Uterus (tissue), 4 donors: Measurements from ENCODE around the gene ZNF775. TPM values are rescaled to one million over a fixed set of nuclear protein-coding genes. Genes with fewer than 3 reads are reported as not detected.
"Not testable (repeated sequence)": the region's sequence is repeated elsewhere in the genome, so short reads cannot be mapped to it uniquely, and the experiment has no call there.

Source experiments
- DNase-seq, 2 donors: peaks; one replicate each; pipeline ENCODE4 v3.0.0-alpha.2; 2019 to 2020
- H3K27ac ChIP-seq, 2 donors: fragments of 200-600 bp; sonication (generic); 1 replicate in 1 of 2; 2 replicates in 1 of 2; pipeline ENCODE4 v1.5.1; 2016 to 2018
- H3K27me3 ChIP-seq, 2 donors: fragments of 200-600 bp; sonication (generic); one replicate each; pipeline ENCODE4 v1.5.1; 2018 to 2019; ENCODE audit warnings: control low read depth in 1 of 2
- H3K36me3 ChIP-seq, 2 donors: fragments of 200-600 bp; sonication (generic); one replicate each; pipeline ENCODE4 v1.5.1; 2019; ENCODE audit warnings: control low read depth in 1 of 2
- H3K4me1 ChIP-seq, 2 donors: fragments of 200-600 bp; sonication (generic); one replicate each; pipeline ENCODE4 v1.5.1; 2018 to 2019; ENCODE audit warnings: control low read depth in 1 of 2
- H3K4me3 ChIP-seq, 2 donors: fragments of 200-600 bp; sonication (generic); 1 replicate in 1 of 2; 2 replicates in 1 of 2; pipeline ENCODE4 v1.5.1; 2018 to 2019; ENCODE audit warnings: mild to moderate bottlenecking in 1 of 2
- H3K9me3 ChIP-seq, 2 donors: fragments of 200-600 bp; sonication (generic); one replicate each; pipeline ENCODE4 v1.5.1; 2019; ENCODE audit warnings: control low read depth in 1 of 2
- POLR2A ChIP-seq, 2 donors: fragments of 450-650 bp; IDR thresholded peaks; one replicate each; pipeline ENCODE4 v1.6.1; 2016; ENCODE audit warnings: antibody characterized with exemption in 2 of 2, mild to moderate bottlenecking in 1 of 2, moderate library complexity in 1 of 2
- intact Hi-C: fragments of 100-400 bp; cut with DNase I; formaldehyde crosslinking; loops from one replicate; pipeline ENCODE4 v1.15.1; 2023; ENCODE audit warnings: low total_unique reads
- total RNA-seq, 4 donors: library from RNA; depleted of rRNA in 3 of 4; stranded (reverse); fragments of >200 nt in 3 of 4; gene quantifications; one replicate each; pipeline versions ENCODE4 v1.1.0 to v1.2.4, GENCODE V29; 2014 to 2023
- TF ChIP-seq, protein P1 (sequence below), 4 experiments: fragments of 200-600 bp in 2 of 4; fragments of 450-650 bp in 2 of 4; sonication (generic) in 2 of 4; IDR thresholded peaks; one replicate each; pipeline ENCODE4 v1.5.1; 2016 to 2019; ENCODE audit warnings: antibody characterized with exemption in 4 of 4, mild to moderate bottlenecking in 2 of 4, moderate library complexity in 1 of 4
- donor health status: DM: yes; HTN: yes; CAD: no.

The ZNF775 gene
- total RNA-seq, 4 donors from 2014 or later, result 2.0 to 8.4 (median 6.7) TPM; not detected in 1

DNA sequence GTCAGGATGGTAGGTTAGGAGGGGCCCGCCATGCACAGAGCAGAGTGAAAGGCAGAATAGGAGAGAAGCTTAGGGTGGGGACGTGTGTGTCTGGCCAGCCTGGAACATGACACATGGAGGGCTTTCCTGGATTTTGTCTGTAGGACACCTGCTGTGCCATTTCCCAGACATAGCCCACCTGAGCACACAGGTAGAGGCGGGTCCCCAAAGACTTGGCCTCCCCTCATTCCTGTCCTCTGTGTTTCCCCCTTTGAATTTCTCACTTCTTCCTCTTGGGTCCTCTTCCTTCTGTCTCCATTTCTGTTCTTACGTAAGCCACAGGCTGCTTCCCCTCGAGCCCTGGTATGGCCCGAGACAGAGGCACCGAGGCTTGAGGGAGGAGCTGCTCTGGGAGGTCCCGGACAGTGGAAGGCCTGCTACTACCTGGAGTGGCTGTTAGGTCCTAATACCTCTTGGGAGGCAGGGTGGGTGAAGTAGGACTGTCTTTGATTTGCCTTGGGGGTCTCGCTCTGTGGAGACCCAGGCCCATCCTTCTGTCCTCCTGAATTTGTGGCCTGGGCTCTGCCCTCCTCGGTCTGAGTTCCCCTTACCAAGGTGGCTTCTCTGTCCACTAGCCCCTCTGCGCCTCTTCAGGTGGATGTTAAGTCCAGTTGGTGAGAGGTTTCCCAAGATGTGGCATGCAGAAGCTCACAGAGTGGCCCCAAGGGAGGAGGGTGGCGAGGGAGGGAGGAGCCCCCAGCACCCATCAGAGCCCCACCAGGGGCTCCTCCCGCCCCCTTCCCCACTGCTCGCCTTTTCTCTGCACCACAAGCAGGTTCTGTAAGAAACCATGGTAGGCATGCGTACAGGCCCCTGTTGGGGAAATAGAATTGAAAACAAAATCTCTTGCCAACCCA lies 5.5 kb downstream of the ZNF775 start:
- H3K4me1 ChIP-seq, result no peaks in the 10 kb centered on the region
- no peaks in the 10 kb centered on the region for H3K36me3 ChIP-seq
- no peaks in the 10 kb centered on the region for H3K27me3 ChIP-seq
- no peak overlapping the region for H3K27ac ChIP-seq
- no peak overlapping the region for H3K4me3 ChIP-seq
- no peak for TF ChIP-seq POLR2A (IDR thresholded peaks at IDR 0.05)
- TF ChIP-seq, protein P1, sequence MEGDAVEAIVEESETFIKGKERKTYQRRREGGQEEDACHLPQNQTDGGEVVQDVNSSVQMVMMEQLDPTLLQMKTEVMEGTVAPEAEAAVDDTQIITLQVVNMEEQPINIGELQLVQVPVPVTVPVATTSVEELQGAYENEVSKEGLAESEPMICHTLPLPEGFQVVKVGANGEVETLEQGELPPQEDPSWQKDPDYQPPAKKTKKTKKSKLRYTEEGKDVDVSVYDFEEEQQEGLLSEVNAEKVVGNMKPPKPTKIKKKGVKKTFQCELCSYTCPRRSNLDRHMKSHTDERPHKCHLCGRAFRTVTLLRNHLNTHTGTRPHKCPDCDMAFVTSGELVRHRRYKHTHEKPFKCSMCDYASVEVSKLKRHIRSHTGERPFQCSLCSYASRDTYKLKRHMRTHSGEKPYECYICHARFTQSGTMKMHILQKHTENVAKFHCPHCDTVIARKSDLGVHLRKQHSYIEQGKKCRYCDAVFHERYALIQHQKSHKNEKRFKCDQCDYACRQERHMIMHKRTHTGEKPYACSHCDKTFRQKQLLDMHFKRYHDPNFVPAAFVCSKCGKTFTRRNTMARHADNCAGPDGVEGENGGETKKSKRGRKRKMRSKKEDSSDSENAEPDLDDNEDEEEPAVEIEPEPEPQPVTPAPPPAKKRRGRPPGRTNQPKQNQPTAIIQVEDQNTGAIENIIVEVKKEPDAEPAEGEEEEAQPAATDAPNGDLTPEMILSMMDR (IDR thresholded peaks at IDR 0.05), result no peak
- no peaks in the 10 kb centered on the region for H3K9me3 ChIP-seq
- intact Hi-C loops, result no loop called here
- DNase-seq, result no peak

DNA sequence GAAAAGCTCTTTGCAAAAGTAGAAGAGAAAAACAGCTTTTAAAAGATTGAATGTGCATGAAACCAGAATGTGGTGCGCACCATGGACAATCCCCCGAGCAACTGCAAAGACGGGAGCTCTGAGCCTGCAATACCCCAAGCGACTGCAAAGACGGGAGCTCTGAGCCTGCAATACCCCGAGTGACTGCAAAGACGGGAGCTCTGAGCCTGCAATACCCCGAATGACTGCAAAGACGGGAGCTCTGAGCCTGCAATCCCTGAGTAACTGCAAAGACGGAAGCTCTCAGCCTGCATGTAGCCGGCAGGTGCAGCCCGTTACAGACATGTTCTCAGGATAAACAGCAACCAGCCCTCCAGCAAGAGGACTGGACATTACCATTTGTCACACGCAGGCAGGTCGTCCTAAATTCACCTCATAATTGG lies 6.2 kb downstream of the ZNF775 start:
- H3K4me1 ChIP-seq, result no peaks in the 10 kb centered on the region
- H3K4me3 ChIP-seq, result no peak overlapping the region
- no peak for TF ChIP-seq POLR2A (IDR thresholded peaks at IDR 0.05)
- TF ChIP-seq, protein P1 (IDR thresholded peaks at IDR 0.05), result no peak
- intact Hi-C loops, result no loop called here
- H3K36me3 ChIP-seq, result no peaks in the 10 kb centered on the region
- H3K9me3 ChIP-seq, result no peaks in the 10 kb centered on the region
- H3K27ac ChIP-seq, result no peak overlapping the region
- H3K27me3 ChIP-seq, result no peaks in the 10 kb centered on the region
- no peak for DNase-seq

DNA sequence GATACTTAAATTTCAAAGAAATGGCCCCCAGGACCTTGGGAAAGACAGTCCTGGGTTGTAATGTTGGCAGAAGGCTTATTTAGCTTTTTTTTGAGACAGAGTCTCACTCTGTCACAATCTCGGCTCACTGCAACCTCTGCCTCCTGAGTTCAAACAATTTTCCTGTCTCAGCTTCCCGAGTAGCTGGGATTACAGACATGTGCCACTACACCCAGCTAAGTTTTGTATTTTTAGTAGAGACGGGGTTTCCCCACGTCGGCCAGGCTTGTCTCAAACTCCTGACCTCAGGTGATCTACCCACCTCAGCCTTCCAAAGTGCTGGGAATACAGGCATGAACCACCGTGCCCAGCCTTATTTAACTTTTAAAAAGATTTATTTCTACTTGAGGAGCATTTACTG lies 6.8 kb downstream of the ZNF775 start:
- H3K4me1 ChIP-seq, H3K9me3 ChIP-seq, H3K36me3 ChIP-seq, H3K27me3 ChIP-seq, H3K4me3 ChIP-seq, DNase-seq, H3K27ac ChIP-seq, intact Hi-C loops: not testable (repeated sequence)

DNA sequence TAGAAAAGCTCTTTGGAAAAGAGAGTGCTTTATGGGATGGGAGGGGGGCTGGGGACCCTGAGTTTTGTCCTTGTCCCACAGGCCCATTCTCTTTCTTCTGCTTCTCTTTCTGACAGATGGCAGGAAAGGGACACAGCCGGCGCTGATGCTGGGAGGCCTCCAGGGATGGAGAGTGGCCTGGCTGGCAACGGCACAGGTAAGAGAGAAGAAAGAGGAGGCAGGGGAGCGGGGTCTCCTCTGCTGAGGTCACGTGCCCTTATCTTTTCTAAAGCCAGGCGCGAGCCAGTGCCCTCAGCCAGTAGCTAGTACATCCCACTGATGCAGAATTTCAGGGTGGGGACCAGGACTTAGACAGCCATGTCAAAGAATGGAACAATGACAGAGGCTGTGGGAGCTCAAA lies 9.2 kb downstream of the ZNF775 start:
- H3K27me3 ChIP-seq, result no peaks in the 10 kb centered on the region
- H3K4me1 ChIP-seq, result no peaks in the 10 kb centered on the region
- no peaks in the 10 kb centered on the region for H3K9me3 ChIP-seq
- intact Hi-C loops, result no loop called here
- no peak overlapping the region for H3K4me3 ChIP-seq
- TF ChIP-seq, protein P1 (IDR thresholded peaks at IDR 0.05), result no peak
- no peak for TF ChIP-seq POLR2A (IDR thresholded peaks at IDR 0.05)
- H3K36me3 ChIP-seq, result no peaks in the 10 kb centered on the region
- DNase-seq, result no peak
- H3K27ac ChIP-seq, result no peak overlapping the region

DNA sequence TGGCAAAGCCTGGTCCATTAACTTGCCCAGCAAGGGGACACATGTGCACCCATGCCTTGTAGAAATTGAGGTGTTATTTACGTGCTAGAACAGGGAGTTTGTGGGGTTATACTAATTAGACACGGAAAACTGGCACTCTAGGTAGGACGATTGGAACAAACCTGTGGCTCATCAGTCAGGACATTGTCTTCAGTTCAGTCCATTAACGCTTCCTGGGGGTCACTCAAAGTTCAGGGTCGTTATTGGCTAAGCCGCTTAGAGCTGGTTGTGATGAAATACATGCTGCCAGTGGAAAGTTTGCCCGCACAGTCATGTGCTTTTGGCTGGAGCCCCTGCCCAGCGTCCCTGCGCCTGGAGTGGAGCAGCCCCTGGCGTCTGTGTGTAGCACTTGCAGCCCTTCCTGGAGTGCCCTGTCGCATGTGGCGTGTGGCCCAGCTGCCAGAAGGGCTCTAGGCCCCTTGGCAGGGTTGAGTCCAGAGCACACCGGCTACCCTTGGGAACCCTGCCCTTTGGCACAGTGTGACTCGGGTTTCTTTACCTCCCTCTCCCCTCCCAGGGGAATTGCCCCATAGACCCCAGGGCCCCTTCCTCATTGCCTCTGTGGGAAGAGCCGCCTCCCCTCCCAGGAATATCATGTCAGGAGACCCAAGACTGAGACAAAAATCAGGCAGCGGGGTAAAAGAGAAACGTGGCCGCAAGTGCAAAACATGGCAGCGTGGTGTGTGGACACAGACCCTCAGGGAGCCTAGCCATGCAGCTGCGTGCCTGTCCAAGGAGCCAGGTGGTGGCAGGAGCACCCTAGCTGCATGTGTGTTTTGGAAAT lies 9.8 kb downstream of the ZNF775 start:
- no peaks in the 10 kb centered on the region for H3K27me3 ChIP-seq
- TF ChIP-seq POLR2A (IDR thresholded peaks at IDR 0.05), result no peak
- TF ChIP-seq, protein P1 (IDR thresholded peaks at IDR 0.05), result peak; percentile 32 to 58 (median 38)
- DNase-seq, result peak; percentile 37 to 46
- no peaks in the 10 kb centered on the region for H3K9me3 ChIP-seq
- no peaks in the 10 kb centered on the region for H3K36me3 ChIP-seq
- H3K4me1 ChIP-seq, result no peaks in the 10 kb centered on the region
- intact Hi-C loops, result no loop called here
- H3K27ac ChIP-seq, result no peak overlapping the region
- no peak overlapping the region for H3K4me3 ChIP-seq
